Measurements from ENCODE around the gene HSF5. TPM values are rescaled to one million over a fixed set of nuclear protein-coding genes. Genes with fewer than 3 reads are reported as not detected.
"Not testable (repeated sequence)": the region's sequence is repeated elsewhere in the genome, so short reads cannot be mapped to it uniquely, and the experiment has no call there.

The HSF5 gene
- total RNA-seq, 6 experiments from 2014 or later, result 0.06 to 0.18 (median 0.10) TPM; not detected in 1

- H3K27ac ChIP-seq, result peak overlapping the region; percentile 76 to 85 (median 82)
- 100% methylated on average over 2 of the region's 7 CpGs for WGBS (ENCODE audit: insufficient coverage, low coverage, low lambda C conversion rate, missing lambda C conversion rate)
- peak overlapping the region in 1 of 3 donors; percentile 8 for H3K4me3 ChIP-seq
- H3K9me3 ChIP-seq, result no peaks in the 10 kb centered on the region
- peaks cover 0 to 38% (median 12%) of the 10 kb centered on the region in 4 donors for H3K4me1 ChIP-seq
- intact Hi-C loops (cut with DNase I), result no loop called here
- H3K36me3 ChIP-seq, result peaks cover 5 to 100% (median 52%) of the 10 kb centered on the region in 4 donors
- DNase-seq (no peak), ATAC-seq (peak in 1 of 4 donors; percentile 1)
- TF ChIP-seq POLR2A (IDR thresholded peaks at IDR 0.05) (no peak), CTCF (IDR thresholded peaks at IDR 0.05) (no peak)
- no peaks in the 10 kb centered on the region for H3K27me3 ChIP-seq
Observed at GRCh38 chr17:58506354-58507080, 18.3 kb upstream of the HSF5 start.

GRCh38 chr17:58504826-58505351 lies 16.7 kb upstream of the HSF5 start:
- 67% methylated on average over 7 of the region's 11 CpGs for WGBS (ENCODE audit: insufficient coverage, low coverage, low lambda C conversion rate, missing lambda C conversion rate)

GRCh38 chr17:58503866-58504265 lies 15.7 kb upstream of the HSF5 start:
- Histone ChIP-seq H3K27ac (no peak overlapping the region), H3K9me3 (no peaks in the 10 kb centered on the region), H3K36me3 (peaks cover 0 to 99% (median 49%) of the 10 kb centered on the region in 4 donors), H3K4me3 (no peak overlapping the region), H3K4me1 (peaks cover 0 to 28% (median 10%) of the 10 kb centered on the region in 4 donors), H3K27me3 (no peaks in the 10 kb centered on the region)
- DNase-seq (peak in 1 of 3 donors; percentile 43), ATAC-seq (no peak)
- intact Hi-C loops (cut with DNase I), result no loop called here
- TF ChIP-seq CTCF (IDR thresholded peaks at IDR 0.05), result no peak
- TF ChIP-seq POLR2A (IDR thresholded peaks at IDR 0.05), result no peak
- 50% methylated on average over 1 of the region's 8 CpGs for WGBS (ENCODE audit: insufficient coverage, low coverage, low lambda C conversion rate, missing lambda C conversion rate)

More at GRCh38 chr17:58504826-58505351, 16.7 kb upstream of the HSF5 start:
- peak in 1 of 3 donors; percentile 34 for DNase-seq
- no peak for ATAC-seq
- Histone ChIP-seq H3K4me3 (no peak overlapping the region), H3K27ac (peak overlapping the region in 1 of 3 donors; percentile 9), H3K36me3 (peaks cover 0 to 100% (median 50%) of the 10 kb centered on the region in 4 donors), H3K9me3 (no peaks in the 10 kb centered on the region), H3K27me3 (no peaks in the 10 kb centered on the region), H3K4me1 (peaks cover 0 to 38% (median 12%) of the 10 kb centered on the region in 4 donors)
- TF ChIP-seq CTCF (IDR thresholded peaks at IDR 0.05) (no peak), POLR2A (IDR thresholded peaks at IDR 0.05) (no peak)
- intact Hi-C loops (cut with DNase I), result no loop called here

- intact Hi-C loops (cut with DNase I); H3K9me3 ChIP-seq; H3K4me3 ChIP-seq; ATAC-seq; H3K27ac ChIP-seq; H3K27me3 ChIP-seq: not testable (repeated sequence)
- 80% methylated on average over 6 of the region's 6 CpGs for WGBS (ENCODE audit: insufficient coverage, low coverage, low lambda C conversion rate, missing lambda C conversion rate)
- peak in 1 of 3 donors; percentile 33 for DNase-seq
- Histone ChIP-seq H3K36me3 (peaks cover 0 to 97% (median 48%) of the 10 kb centered on the region in 4 donors), H3K4me1 (peaks cover 0 to 20% (median 6%) of the 10 kb centered on the region in 4 donors)
Observed at GRCh38 chr17:58503134-58503533, 14.9 kb upstream of the HSF5 start.

GRCh38 chr17:58501451-58501850 lies 13.2 kb upstream of the HSF5 start:
- H3K36me3 ChIP-seq, result peaks cover 0 to 96% (median 52%) of the 10 kb centered on the region in 4 donors
- no peaks in the 10 kb centered on the region for H3K9me3 ChIP-seq
- ATAC-seq, result no peak
- no peak for DNase-seq
- TF ChIP-seq CTCF (IDR thresholded peaks at IDR 0.05), result no peak
- TF ChIP-seq POLR2A (IDR thresholded peaks at IDR 0.05), result no peak
- H3K27me3 ChIP-seq, result no peaks in the 10 kb centered on the region
- 89% methylated on average over 6 of the region's 7 CpGs for WGBS (ENCODE audit: insufficient coverage, low coverage, low lambda C conversion rate, missing lambda C conversion rate)
- intact Hi-C loops (cut with DNase I), result no loop called here
- no peak overlapping the region for H3K4me3 ChIP-seq
- H3K27ac ChIP-seq, result no peak overlapping the region
- H3K4me1 ChIP-seq, result peaks cover 0 to 5% (median 0%) of the 10 kb centered on the region in 4 donors
